CD4-positive, alpha-beta T cell (primary cell): ENCODE measurements around the gene MYO19. TPM values are rescaled to one million over a fixed set of nuclear protein-coding genes. Genes with fewer than 3 reads are reported as not detected.

Experiments used
- ATAC-seq: fragments of 200-7000 bp; cut with Tn5 transposase; one replicate; pipeline ENCODE4 v1.10.0; 2022; ENCODE audit warnings: mild to moderate bottlenecking; ENCODE audit not compliant: poor library complexity
- CTCF ChIA-PET: fragments of 350-600 bp; sonication (Branson Sonifier 250); formaldehyde crosslinking; loops from one replicate; lab custom pipeline; 2021; ENCODE audit warnings: antibody characterized with exemption, inconsistent platforms; lab: Charles Lee
- POLR2A ChIA-PET: fragments of 350-600 bp; sonication (Branson Sonifier 250); formaldehyde crosslinking; loops from one replicate; lab custom pipeline; 2021; ENCODE audit warnings: antibody characterized with exemption, inconsistent platforms; lab: Charles Lee
- DNase-seq, 14 experiments: peaks; one replicate each; pipeline ENCODE4 v3.0.0-alpha.2; 2013 to 2020; ENCODE audit warnings: mixed read lengths in 2 of 14
- H3K27ac ChIP-seq, 2 donors: one replicate each; pipeline versions ENCODE4 v1.5.1 to v1.7.0; 2013; ENCODE audit warnings: low read length in 2 of 2, low read depth in 1 of 2, mild to moderate bottlenecking in 1 of 2
- H3K27me3 ChIP-seq, 2 experiments: 1 replicate in 1 of 2; 2 replicates in 1 of 2; pipeline versions ENCODE4 v1.6.1 to v1.7.0; 2013; ENCODE audit warnings: low read length in 2 of 2, control low read depth in 1 of 2, mild to moderate bottlenecking in 1 of 2, moderate library complexity in 1 of 2; ENCODE audit not compliant: insufficient read depth in 2 of 2, control insufficient read depth in 1 of 2
- H3K36me3 ChIP-seq: one replicate; pipeline ENCODE4 v1.6.1; 2013; ENCODE audit warnings: low read length, control low read depth; ENCODE audit not compliant: insufficient read depth
- H3K4me1 ChIP-seq: one replicate; pipeline ENCODE4 v1.6.1; 2013; ENCODE audit warnings: low read length, control low read depth; ENCODE audit not compliant: insufficient read depth
- H3K4me3 ChIP-seq: one replicate; pipeline ENCODE4 v1.5.1; 2013; ENCODE audit warnings: mild to moderate bottlenecking, low read length, moderate library complexity
- H3K9me3 ChIP-seq, 2 experiments: 1 replicate in 1 of 2; 2 replicates in 1 of 2; pipeline versions ENCODE4 v1.6.1 to v1.7.0; 2013; ENCODE audit warnings: low read length in 2 of 2, mild to moderate bottlenecking in 2 of 2, control low read depth in 1 of 2, moderate library complexity in 1 of 2; ENCODE audit not compliant: control insufficient read depth in 1 of 2, insufficient read depth in 1 of 2
- H3K27ac Mint-ChIP-seq: one replicate; pipeline ENCODE4 v1.8.0; 2020; ENCODE audit warnings: mixed read lengths
- H3K27me3 Mint-ChIP-seq: one replicate; pipeline ENCODE4 v1.8.0; 2021; ENCODE audit warnings: mixed read lengths
- H3K36me3 Mint-ChIP-seq: one replicate; pipeline ENCODE4 v1.8.0; 2021; ENCODE audit warnings: low read depth, mixed read lengths
- H3K4me1 Mint-ChIP-seq: one replicate; pipeline ENCODE4 v1.8.0; 2021; ENCODE audit warnings: low read depth, mixed read lengths
- H3K4me3 Mint-ChIP-seq: one replicate; pipeline ENCODE4 v1.8.0; 2020; ENCODE audit warnings: mild to moderate bottlenecking, mixed read lengths
- H3K9me3 Mint-ChIP-seq: one replicate; pipeline ENCODE4 v1.8.0; 2020; ENCODE audit warnings: mixed read lengths
- intact Hi-C, 2 experiments: fragments of 100-400 bp; cut with DNase I in 1 of 2; cut with micrococcal nuclease in 1 of 2; formaldehyde crosslinking; loops; one replicate each; pipeline versions ENCODE4 v1.15.1 to v1.9.0; 2023 to 2025; cut with DNase I, micrococcal nuclease
- total RNA-seq, 174 experiments: library from RNA in 2 of 174; stranded (reverse) in 2 of 174; gene quantifications; one replicate each; pipeline ENCODE4 v1.2.3 and lab custom pipeline; 2021 to 2026
- TF ChIP-seq, protein P1 (sequence below): fragments of 200-600 bp; IDR thresholded peaks from one replicate; pipeline ENCODE4 v1.8.0; 2022; ENCODE audit warnings: antibody characterized with exemption, mild to moderate bottlenecking

The MYO19 gene
- total RNA-seq, 2 experiments from 2014 or later: 64.4 to 70.5 TPM

DNA sequence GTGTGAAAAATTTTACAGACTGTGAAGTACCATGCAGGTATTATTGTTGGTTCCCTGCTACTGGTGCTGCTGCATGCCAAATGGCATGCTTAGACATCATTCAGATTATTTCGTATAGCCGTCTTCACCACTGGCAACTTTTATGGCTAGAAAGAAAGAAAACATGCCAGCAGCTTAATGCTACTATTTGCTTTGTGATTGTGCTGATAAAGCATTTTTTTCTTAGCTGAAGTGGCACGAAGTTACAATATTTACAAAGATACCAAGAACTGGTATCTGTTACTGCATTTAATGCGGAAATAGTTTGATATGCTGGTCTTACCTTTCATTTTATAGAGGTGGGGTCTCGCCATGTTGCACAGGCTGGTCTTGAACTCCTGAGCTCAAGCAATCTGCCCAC is 40.0 kb downstream of the MYO19 start:
- intact Hi-C loops: loop anchor here in 1 of 2 experiments (10.0 kb wide), 1 partner anchor 650 kb away; no protein-coding TSS in a partner anchor
- peaks cover 79% of the 10 kb centered on the region for H3K36me3 ChIP-seq
- H3K4me3 ChIP-seq: no peak overlapping the region
- no peak overlapping the region for H3K27ac ChIP-seq
- no peak for DNase-seq
- peaks cover 8% of the 10 kb centered on the region for H3K4me1 ChIP-seq
- ATAC-seq: no peak
- no peaks in the 10 kb centered on the region for H3K27me3 ChIP-seq
- no peaks in the 10 kb centered on the region for H3K9me3 ChIP-seq
- ChIA-PET POLR2A (interaction anchor here (1.2 kb wide), 1 partner anchor 8 kb away, joined by 4 read pairs; the partner anchor contains the start of gene ZNHIT3), CTCF (interaction anchor here (0.7 to 1.0 kb wide), 3 partner anchors 12 to 40 kb away, joined by 3 to 4 read pairs (median 3); partner anchors contain the start of genes MYO19 and PIGW)
- Mint-ChIP-seq H3K9me3 (no peaks in the 10 kb centered on the region), H3K4me3 (no peak overlapping the region), H3K4me1 (peaks cover 23% of the 10 kb centered on the region), H3K36me3 (peaks cover 82% of the 10 kb centered on the region), H3K27ac (no peak overlapping the region), H3K27me3 (no peaks in the 10 kb centered on the region)
- TF ChIP-seq, protein P1, sequence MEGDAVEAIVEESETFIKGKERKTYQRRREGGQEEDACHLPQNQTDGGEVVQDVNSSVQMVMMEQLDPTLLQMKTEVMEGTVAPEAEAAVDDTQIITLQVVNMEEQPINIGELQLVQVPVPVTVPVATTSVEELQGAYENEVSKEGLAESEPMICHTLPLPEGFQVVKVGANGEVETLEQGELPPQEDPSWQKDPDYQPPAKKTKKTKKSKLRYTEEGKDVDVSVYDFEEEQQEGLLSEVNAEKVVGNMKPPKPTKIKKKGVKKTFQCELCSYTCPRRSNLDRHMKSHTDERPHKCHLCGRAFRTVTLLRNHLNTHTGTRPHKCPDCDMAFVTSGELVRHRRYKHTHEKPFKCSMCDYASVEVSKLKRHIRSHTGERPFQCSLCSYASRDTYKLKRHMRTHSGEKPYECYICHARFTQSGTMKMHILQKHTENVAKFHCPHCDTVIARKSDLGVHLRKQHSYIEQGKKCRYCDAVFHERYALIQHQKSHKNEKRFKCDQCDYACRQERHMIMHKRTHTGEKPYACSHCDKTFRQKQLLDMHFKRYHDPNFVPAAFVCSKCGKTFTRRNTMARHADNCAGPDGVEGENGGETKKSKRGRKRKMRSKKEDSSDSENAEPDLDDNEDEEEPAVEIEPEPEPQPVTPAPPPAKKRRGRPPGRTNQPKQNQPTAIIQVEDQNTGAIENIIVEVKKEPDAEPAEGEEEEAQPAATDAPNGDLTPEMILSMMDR: no peak

DNA sequence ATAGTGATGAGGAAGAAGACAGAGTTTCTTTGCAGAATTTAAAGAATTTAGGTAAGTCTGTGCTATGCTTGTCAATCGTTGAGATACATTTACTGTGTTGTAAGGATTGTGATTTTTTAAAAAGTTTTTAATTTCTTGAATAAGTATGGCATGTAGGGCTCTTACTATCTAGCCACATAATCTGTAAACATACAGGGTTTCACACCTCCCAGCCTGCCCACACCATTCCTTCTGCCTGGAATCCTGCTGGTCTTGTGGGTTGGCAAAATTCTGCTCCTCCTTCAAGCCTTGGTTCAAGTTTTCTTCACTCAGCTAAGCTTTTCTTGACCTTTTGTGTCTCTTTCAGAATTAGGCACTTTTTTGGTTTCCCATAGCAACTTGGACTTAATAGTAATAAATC is 40.7 kb downstream of the MYO19 start:
- CTCF ChIA-PET: no interaction called here
- H3K27me3 Mint-ChIP-seq: no peaks in the 10 kb centered on the region
- H3K9me3 ChIP-seq: no peaks in the 10 kb centered on the region
- H3K9me3 Mint-ChIP-seq: no peaks in the 10 kb centered on the region
- POLR2A ChIA-PET: no interaction called here
- ATAC-seq (no peak), DNase-seq (no peak)
- TF ChIP-seq, protein P1: no peak
- H3K36me3 Mint-ChIP-seq: peaks cover 85% of the 10 kb centered on the region
- no peak overlapping the region for H3K4me3 ChIP-seq
- peaks cover 28% of the 10 kb centered on the region for H3K4me1 Mint-ChIP-seq
- H3K27ac Mint-ChIP-seq: no peak overlapping the region
- H3K27ac ChIP-seq: no peak overlapping the region
- intact Hi-C loops: loop anchor here in 1 of 2 experiments (10.0 kb wide), 1 partner anchor 649 kb away; no protein-coding TSS in a partner anchor
- H3K27me3 ChIP-seq: no peaks in the 10 kb centered on the region
- H3K36me3 ChIP-seq: peaks cover 81% of the 10 kb centered on the region
- peaks cover 8% of the 10 kb centered on the region for H3K4me1 ChIP-seq
- H3K4me3 Mint-ChIP-seq: no peak overlapping the region

DNA sequence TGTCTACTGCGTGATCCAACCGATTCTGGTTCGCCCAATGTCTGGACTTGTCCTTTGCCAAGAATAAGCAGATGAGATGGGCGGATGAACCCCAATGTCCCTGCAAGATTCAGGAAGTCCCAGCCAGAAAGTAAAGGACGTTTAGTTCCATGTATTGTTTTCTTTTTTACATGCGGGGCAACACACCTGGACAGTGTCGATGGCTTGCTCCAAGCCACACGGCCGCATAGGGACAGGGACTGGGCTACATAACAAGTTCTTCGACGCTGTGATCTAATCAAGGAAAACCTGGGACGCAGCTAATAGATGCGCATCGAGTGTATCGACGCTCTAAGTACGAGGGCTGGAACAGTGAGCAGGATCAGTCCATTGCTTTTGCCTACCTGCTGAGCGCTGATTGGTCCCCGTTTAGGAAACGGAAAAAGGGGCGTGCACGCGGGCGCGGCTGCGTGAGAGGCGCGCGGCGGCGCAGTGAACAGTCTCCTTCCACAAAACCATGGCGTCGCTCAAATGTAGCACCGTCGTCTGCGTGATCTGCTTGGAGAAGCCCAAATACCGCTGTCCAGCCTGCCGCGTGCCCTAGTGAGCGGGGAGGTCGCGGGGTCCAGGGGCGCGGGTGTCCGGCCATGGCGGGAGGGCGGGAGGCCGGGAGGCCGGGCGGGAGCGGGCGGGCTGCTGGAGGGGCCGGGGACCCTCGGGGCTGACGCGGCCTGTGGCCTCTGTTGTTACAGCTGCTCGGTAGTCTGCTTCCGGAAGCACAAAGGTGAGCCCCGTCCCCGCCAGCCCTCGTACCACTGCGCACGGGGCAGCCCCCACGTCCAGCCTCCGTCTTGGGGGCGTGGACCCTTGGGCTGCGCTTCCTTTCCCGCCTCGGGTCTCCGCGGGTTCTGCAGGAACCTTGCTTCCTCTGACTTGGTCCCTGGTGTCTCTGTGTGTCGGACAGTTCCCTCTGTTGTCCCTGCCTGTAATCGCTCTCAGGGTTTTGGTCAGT is 48.2 kb downstream of the MYO19 start, which contains the start of gene ZNHIT3:
TSS of gene ZNHIT3 (plus strand) at position 478 of the 991 bp plus-strand sequence. CDS start at position 497, 19 bp downstream.
- intact Hi-C loops: loop anchor here (2.0 to 10.0 kb wide), 8 partner anchors 46 to 998 kb away; partner anchors contain the start of genes DHRS11 (in 1 of the 2), DUSP14 (in 1 of the 2), GGNBP2 (in 1 of the 2) and LYZL6 (in 1 of the 2)
- peak within 1 kb of the TSS; percentile 88 for H3K27ac Mint-ChIP-seq
- CTCF ChIA-PET: no interaction called here
- H3K4me3 ChIP-seq: peak within 1 kb of the TSS; percentile 99
- peaks cover 44% of the 10 kb centered on the region for H3K4me1 Mint-ChIP-seq
- peak; percentile 95 for ATAC-seq
- POLR2A ChIA-PET: interaction anchor here (1.0 to 4.6 kb wide), 8 partner anchors 8 to 235 kb away, joined by 3 to 31 read pairs (median 6); partner anchors contain the start of genes GGNBP2, MRM1, MYO19 and PIGW
- H3K27me3 ChIP-seq: peaks cover 8 to 10% of the 10 kb centered on the region in 2 experiments
- H3K27ac ChIP-seq: peak within 1 kb of the TSS; percentile 41 to 60
- H3K27me3 Mint-ChIP-seq: peaks cover 10% of the 10 kb centered on the region
- H3K9me3 ChIP-seq: no peaks in the 10 kb centered on the region
- H3K9me3 Mint-ChIP-seq: no peaks in the 10 kb centered on the region
- H3K36me3 ChIP-seq: peaks cover 18% of the 10 kb centered on the region
- peak; percentile 81 to 96 (median 86) for DNase-seq
- H3K4me3 Mint-ChIP-seq: peak within 1 kb of the TSS; percentile 99
- H3K36me3 Mint-ChIP-seq: peaks cover 32% of the 10 kb centered on the region
- H3K4me1 ChIP-seq: peaks cover 52% of the 10 kb centered on the region
- TF ChIP-seq, protein P1: no peak
